Regular cardiac myocyte (primary cell): ENCODE results near the gene TICAM1. TPM values are rescaled to one million over a fixed set of nuclear protein-coding genes. Genes with fewer than 3 reads are reported as not detected.

Experiments used
- total RNA-seq: library from RNA; depleted of rRNA; stranded (reverse); fragments of >200 nt; gene quantifications from 2 replicates; pipeline ENCODE4 v1.2.3, GENCODE V29; 2014

TICAM1 gene
- 1.9 and 2.3 TPM in 2 replicates for total RNA-seq

DNA sequence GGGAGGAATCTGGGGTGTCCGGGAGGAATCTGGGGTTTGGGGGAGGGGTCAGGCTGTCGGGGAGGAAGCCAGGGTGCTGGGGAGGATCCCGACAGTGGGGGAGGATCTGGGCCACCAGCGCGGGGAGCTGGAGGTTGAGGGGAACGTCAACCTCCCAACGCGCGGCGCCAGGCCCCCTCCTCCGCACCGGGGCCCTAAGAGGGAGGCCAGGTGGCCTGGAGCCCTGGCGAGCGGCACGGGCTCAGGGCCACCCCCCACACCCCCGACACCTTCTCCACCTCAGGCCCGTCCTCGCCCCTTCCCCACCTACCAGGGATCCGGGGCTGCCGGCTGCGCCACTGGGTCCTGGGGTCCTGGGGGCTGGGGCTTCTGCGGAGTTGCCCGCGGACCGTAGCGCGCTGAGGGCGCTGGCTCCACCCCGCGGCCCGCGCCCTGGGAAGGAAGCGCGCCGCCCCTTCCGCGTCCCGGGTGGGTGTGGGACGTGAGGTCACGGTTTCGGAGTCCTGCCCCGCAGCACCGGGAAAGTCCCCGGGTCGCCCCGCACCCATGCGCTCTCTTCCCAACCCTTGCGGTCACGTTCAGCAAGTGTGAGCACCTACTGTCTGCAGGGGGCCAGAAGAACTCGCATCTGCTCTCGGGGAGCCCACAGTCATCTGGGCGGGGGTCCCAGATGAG, at the start of gene TICAM1:
TSS of gene TICAM1 (minus strand) at position 409 of the 675 bp plus-strand sequence. CDS start 13,335 bp downstream, outside the sequence.

DNA sequence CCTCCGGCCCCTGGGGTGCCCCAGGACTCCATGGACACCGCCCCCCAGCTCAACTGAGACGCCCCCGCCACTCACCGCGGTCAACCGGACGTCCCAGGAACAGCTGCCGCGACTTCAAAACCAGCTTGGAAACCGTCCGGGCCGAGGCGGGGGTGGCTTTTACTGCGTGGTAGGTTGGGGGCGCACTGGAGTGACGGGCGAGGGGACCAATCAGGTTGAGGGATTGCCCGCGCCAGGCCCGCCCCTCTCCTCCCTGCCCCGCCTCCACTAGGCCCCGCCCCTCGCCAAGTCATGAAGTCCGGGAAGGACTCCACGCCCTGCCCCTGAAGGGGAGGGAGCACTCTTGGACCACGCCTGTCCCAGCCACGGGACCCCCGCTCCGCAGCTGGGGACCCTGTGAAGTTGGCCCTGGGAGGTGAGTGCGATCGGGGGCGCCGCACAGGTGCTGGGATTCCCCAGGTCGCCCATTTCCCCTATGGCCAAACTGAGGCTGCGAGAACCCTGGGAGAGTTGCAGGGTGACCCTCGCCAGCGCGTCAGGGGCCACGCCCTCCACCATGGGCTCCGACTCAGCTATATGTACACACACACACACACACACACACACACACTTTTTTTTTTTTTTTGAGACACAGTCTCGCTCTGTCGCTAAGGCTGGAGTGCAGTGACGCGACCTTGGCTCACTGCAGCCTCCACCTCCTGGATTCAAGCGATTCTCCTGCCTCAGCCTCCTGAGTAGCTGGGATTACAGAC, 36.2 kb upstream of the TICAM1 start, which contains the start of gene PLIN3:
TSS of gene PLIN3 (minus strand) at position 134 of the 752 bp plus-strand sequence. CDS start 6,273 bp downstream, outside the sequence.

DNA sequence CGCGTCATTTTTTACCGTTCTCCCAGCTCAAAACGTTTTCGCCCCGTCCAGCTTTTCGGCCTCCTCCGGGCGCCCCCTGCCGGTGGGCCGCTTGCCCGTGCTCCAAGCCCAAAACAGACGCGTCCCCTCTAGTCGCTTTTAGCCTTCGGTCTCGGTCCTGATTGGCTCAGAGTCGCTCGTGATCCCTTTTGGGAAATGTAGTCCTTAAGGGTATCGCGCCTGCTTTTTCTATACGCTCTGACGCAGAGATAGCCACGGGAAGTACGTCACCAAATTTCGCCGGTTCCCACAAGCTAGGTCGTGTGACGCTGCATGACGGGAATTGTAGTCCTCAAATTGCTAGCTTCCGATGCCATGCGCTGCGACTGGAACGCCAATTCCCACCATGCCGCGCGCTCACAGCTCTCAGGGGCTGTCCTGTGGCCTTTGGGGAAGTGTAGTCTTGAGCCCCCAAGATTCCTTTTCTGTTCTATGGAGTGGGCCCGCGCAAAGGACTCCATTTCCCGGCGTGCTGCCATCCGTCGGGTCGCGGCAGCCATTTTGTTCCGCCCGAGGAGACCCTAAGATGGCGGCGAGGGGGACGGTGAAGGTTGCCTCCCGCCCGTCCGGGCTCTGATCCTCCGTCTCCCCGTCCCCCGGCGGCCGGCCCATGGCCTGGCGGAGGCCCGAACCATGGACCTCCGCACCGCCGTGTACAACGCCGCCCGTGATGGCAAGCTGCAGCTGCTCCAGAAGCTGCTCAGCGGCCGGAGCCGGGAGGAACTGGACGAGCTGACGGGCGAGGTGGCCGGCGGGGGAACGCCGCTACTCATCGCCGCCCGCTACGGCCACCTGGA, 40.1 kb downstream of the TICAM1 start, which contains the start of gene FEM1A:
TSS of gene FEM1A (plus strand) at position 552 of the 836 bp plus-strand sequence. CDS start at position 673, 121 bp downstream.

Other genes starting within 250 kb of the TICAM1 start
- 2.8 and 5.0 TPM in 2 replicates for gene TNFAIP8L1, start 192.2 kb downstream of the TICAM1 start, total RNA-seq
- gene MYDGF, start 161.4 kb downstream of the TICAM1 start, total RNA-seq: 212 and 239 TPM in 2 replicates
- gene DPP9, start 107.9 kb downstream of the TICAM1 start, total RNA-seq: 23.4 and 51.2 TPM in 2 replicates
- gene FEM1A, start 40.0 kb downstream of the TICAM1 start, total RNA-seq: 9.9 and 17.8 TPM in 2 replicates
- 254 and 430 TPM in 2 replicates for gene PLIN3, start 36.0 kb upstream of the TICAM1 start, total RNA-seq
- gene ARRDC5, start 71.2 kb upstream of the TICAM1 start, total RNA-seq: under 0.01 TPM in 1 of 2 replicates, not detected in the other
- gene UHRF1, start 77.8 kb upstream of the TICAM1 start, total RNA-seq: 7.0 and 175 TPM in 2 replicates
- 16.1 and 18.4 TPM in 2 replicates for gene KDM4B, start 137.4 kb upstream of the TICAM1 start, total RNA-seq